Astrocyte (in vitro differentiated cells and primary cell): ENCODE results near the gene MPRIP.

ENCODE experiments used
- CTCF ChIP-seq: IDR thresholded peaks from 2 replicates; pipeline ENCODE4 v1.5.1; 2011; ENCODE audit warnings: low read depth, mild to moderate bottlenecking, inconsistent platforms, low read length, moderate library complexity; ENCODE audit not compliant: insufficient read depth
- EZH2 ChIP-seq: IDR thresholded peaks from 2 replicates; pipeline ENCODE4 v1.6.1; 2012; ENCODE audit warnings: mild to moderate bottlenecking, low read length, inconsistent platforms; ENCODE audit not compliant: insufficient read depth

- no peak for TF ChIP-seq CTCF
- no peak for TF ChIP-seq EZH2
Observed at GRCh38 chr17:17034026-17034425, 8.2 kb upstream of the MPRIP start.
